Measurements from ENCODE around the gene PPFIA1.

GRCh38 chr11:70343636-70344035 is 73.1 kb downstream of the PPFIA1 start:
- TF ChIP-seq MAFK (IDR thresholded peaks at IDR 0.05; ENCODE audit: partially characterized antibody), result no peak
- TF ChIP-seq, protein P1, sequence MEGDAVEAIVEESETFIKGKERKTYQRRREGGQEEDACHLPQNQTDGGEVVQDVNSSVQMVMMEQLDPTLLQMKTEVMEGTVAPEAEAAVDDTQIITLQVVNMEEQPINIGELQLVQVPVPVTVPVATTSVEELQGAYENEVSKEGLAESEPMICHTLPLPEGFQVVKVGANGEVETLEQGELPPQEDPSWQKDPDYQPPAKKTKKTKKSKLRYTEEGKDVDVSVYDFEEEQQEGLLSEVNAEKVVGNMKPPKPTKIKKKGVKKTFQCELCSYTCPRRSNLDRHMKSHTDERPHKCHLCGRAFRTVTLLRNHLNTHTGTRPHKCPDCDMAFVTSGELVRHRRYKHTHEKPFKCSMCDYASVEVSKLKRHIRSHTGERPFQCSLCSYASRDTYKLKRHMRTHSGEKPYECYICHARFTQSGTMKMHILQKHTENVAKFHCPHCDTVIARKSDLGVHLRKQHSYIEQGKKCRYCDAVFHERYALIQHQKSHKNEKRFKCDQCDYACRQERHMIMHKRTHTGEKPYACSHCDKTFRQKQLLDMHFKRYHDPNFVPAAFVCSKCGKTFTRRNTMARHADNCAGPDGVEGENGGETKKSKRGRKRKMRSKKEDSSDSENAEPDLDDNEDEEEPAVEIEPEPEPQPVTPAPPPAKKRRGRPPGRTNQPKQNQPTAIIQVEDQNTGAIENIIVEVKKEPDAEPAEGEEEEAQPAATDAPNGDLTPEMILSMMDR (IDR thresholded peaks at IDR 0.05), result no peak
- no peak for TF ChIP-seq PBX3 (IDR thresholded peaks at IDR 0.05)
- TF ChIP-seq CEBPB (IDR thresholded peaks at IDR 0.05), result no peak
- TF ChIP-seq, protein P2, sequence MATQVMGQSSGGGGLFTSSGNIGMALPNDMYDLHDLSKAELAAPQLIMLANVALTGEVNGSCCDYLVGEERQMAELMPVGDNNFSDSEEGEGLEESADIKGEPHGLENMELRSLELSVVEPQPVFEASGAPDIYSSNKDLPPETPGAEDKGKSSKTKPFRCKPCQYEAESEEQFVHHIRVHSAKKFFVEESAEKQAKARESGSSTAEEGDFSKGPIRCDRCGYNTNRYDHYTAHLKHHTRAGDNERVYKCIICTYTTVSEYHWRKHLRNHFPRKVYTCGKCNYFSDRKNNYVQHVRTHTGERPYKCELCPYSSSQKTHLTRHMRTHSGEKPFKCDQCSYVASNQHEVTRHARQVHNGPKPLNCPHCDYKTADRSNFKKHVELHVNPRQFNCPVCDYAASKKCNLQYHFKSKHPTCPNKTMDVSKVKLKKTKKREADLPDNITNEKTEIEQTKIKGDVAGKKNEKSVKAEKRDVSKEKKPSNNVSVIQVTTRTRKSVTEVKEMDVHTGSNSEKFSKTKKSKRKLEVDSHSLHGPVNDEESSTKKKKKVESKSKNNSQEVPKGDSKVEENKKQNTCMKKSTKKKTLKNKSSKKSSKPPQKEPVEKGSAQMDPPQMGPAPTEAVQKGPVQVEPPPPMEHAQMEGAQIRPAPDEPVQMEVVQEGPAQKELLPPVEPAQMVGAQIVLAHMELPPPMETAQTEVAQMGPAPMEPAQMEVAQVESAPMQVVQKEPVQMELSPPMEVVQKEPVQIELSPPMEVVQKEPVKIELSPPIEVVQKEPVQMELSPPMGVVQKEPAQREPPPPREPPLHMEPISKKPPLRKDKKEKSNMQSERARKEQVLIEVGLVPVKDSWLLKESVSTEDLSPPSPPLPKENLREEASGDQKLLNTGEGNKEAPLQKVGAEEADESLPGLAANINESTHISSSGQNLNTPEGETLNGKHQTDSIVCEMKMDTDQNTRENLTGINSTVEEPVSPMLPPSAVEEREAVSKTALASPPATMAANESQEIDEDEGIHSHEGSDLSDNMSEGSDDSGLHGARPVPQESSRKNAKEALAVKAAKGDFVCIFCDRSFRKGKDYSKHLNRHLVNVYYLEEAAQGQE (IDR thresholded peaks at IDR 0.05), result no peak
- TF ChIP-seq EHMT2 (IDR thresholded peaks at IDR 0.05; ENCODE audit: low read depth), result no peak
- TF ChIP-seq, protein P3, sequence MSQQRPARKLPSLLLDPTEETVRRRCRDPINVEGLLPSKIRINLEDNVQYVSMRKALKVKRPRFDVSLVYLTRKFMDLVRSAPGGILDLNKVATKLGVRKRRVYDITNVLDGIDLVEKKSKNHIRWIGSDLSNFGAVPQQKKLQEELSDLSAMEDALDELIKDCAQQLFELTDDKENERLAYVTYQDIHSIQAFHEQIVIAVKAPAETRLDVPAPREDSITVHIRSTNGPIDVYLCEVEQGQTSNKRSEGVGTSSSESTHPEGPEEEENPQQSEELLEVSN (IDR thresholded peaks at IDR 0.05; ENCODE audit: borderline replicate concordance, low read depth), result no peak
